B cell (primary cell): ENCODE data around the gene BRSK2.

Source experiments
- CTCF ChIP-seq: fragments of 200-600 bp; IDR thresholded peaks from one replicate; pipeline ENCODE4 v1.8.0; 2022; ENCODE audit warnings: antibody characterized with exemption, mild to moderate bottlenecking
- EZH2 ChIP-seq: IDR thresholded peaks from 2 replicates; pipeline ENCODE4 v1.6.1; 2012; ENCODE audit warnings: borderline replicate concordance, low read depth, mild to moderate bottlenecking, moderate library complexity, low read length; ENCODE audit not compliant: insufficient read depth, poor library complexity, severe bottlenecking

GRCh38 chr11:1345737-1346513 lies 43.8 kb upstream of the BRSK2 start:
- TF ChIP-seq EZH2 (no peak), CTCF (no peak)
